B cell (primary cell): ENCODE results near the gene MBP. TPM values are rescaled to one million over a fixed set of nuclear protein-coding genes. Genes with fewer than 3 reads are reported as not detected.

Experiments used
- ATAC-seq: fragments of 200-7000 bp; cut with Tn5 transposase; one replicate; pipeline ENCODE4 v1.10.0; 2021; ENCODE audit warnings: low read depth, mild to moderate bottlenecking, moderate number of reproducible peaks, moderate library complexity
- CTCF ChIA-PET: fragments of 350-600 bp; sonication (Branson Sonifier 250); formaldehyde crosslinking; loops from one replicate; lab custom pipeline; 2021; ENCODE audit warnings: antibody characterized with exemption, inconsistent platforms; lab: Charles Lee
- POLR2A ChIA-PET: fragments of 350-600 bp; sonication (Branson Sonifier 250); formaldehyde crosslinking; loops from one replicate; lab custom pipeline; 2021; ENCODE audit warnings: antibody characterized with exemption; lab: Charles Lee
- DNase-seq: peaks from one replicate; pipeline ENCODE4 v3.0.0; 2013
- H2AFZ ChIP-seq: 2 replicates; pipeline ENCODE4 v1.6.1; 2012; ENCODE audit warnings: mild to moderate bottlenecking, low read depth, low read length; ENCODE audit not compliant: insufficient read depth, poor library complexity, severe bottlenecking
- H3K27ac ChIP-seq, 2 donors: 1 replicate in 1 of 2; 2 replicates in 1 of 2; pipeline ENCODE4 v1.5.1; 2012 to 2013; ENCODE audit warnings: low read length in 2 of 2, mild to moderate bottlenecking in 2 of 2, moderate library complexity in 1 of 2
- H3K27me3 ChIP-seq, 4 experiments: fragments of 200-600 bp in 1 of 4; sonication (generic) in 1 of 4; replicated peaks in 1 of 4; 1 replicate in 2 of 4; 2 replicates in 2 of 4; pipeline versions ENCODE4 v1.6.1 to v1.7.0; 2013 to 2016; ENCODE audit warnings: low read length in 3 of 4, mild to moderate bottlenecking in 2 of 4, mixed read lengths in 1 of 4, moderate library complexity in 1 of 4; ENCODE audit not compliant: insufficient read depth in 4 of 4, control insufficient read depth in 3 of 4; ENCODE audit errors: control extremely low read depth in 1 of 4
- H3K36me3 ChIP-seq, 2 experiments: replicated peaks in 1 of 2; 1 replicate in 1 of 2; 2 replicates in 1 of 2; pipeline versions ENCODE4 v1.6.1 to v1.7.1; 2013; ENCODE audit warnings: low read length in 1 of 2; ENCODE audit not compliant: insufficient read depth in 2 of 2, control insufficient read depth in 1 of 2; ENCODE audit errors: control extremely low read depth in 1 of 2, extremely low read depth in 1 of 2
- H3K4me1 ChIP-seq, 2 donors: fragments of 200-600 bp in 1 of 2; sonication (generic) in 1 of 2; 1 replicate in 1 of 2; 2 replicates in 1 of 2; pipeline versions ENCODE4 v1.5.1 to v1.6.1; 2013 to 2017; ENCODE audit warnings: low read length in 2 of 2; ENCODE audit not compliant: control insufficient read depth in 2 of 2, insufficient read depth in 2 of 2
- H3K4me2 ChIP-seq: replicated peaks from 2 replicates; pipeline ENCODE3; 2012; ENCODE audit warnings: mild to moderate bottlenecking, low read depth, low read length; ENCODE audit not compliant: poor library complexity, severe bottlenecking
- H3K4me3 ChIP-seq, 5 experiments: fragments of 200-600 bp in 1 of 5; sonication (generic) in 1 of 5; 1 replicate in 3 of 5; 2 replicates in 2 of 5; pipeline versions ENCODE4 v1.5.1 to v1.7.0; 2011 to 2016; ENCODE audit warnings: low read length in 4 of 5, mild to moderate bottlenecking in 4 of 5, low read depth in 2 of 5, control low read depth in 1 of 5, moderate library complexity in 1 of 5; ENCODE audit not compliant: insufficient read depth in 1 of 5; ENCODE audit errors: control extremely low read depth in 1 of 5, extremely low read depth in 1 of 5
- H3K79me2 ChIP-seq: fragments of 200-600 bp; sonication (generic); one replicate; pipeline ENCODE4 v1.6.0; 2016; ENCODE audit warnings: low read length; ENCODE audit not compliant: control insufficient read depth, insufficient read depth
- H3K9ac ChIP-seq: fragments of 200-600 bp; sonication (generic); 2 replicates; pipeline ENCODE4 v1.6.1; 2017; ENCODE audit warnings: mild to moderate bottlenecking, low read length, moderate library complexity
- H3K9me3 ChIP-seq, 3 donors: one replicate each; pipeline versions ENCODE4 v1.6.1 to v1.7.1; 2013; ENCODE audit warnings: low read length in 2 of 3; ENCODE audit not compliant: control insufficient read depth in 2 of 3, insufficient read depth in 1 of 3; ENCODE audit errors: control extremely low read depth in 1 of 3
- H4K20me1 ChIP-seq: 2 replicates; pipeline ENCODE4 v1.6.0; 2012; ENCODE audit warnings: mild to moderate bottlenecking, low read length; ENCODE audit not compliant: insufficient read depth, control insufficient read depth, poor library complexity, severe bottlenecking
- H3K27ac Mint-ChIP-seq: one replicate; pipeline ENCODE4 v1.8.0; 2021; ENCODE audit warnings: mixed read lengths
- H3K27me3 Mint-ChIP-seq: one replicate; pipeline ENCODE4 v1.8.0; 2021; ENCODE audit warnings: mixed read lengths
- H3K4me1 Mint-ChIP-seq: one replicate; pipeline ENCODE4 v1.8.0; 2021; ENCODE audit warnings: mixed read lengths
- H3K4me3 Mint-ChIP-seq: one replicate; pipeline ENCODE4 v1.8.0; 2021; ENCODE audit warnings: mixed read lengths
- H3K9me3 Mint-ChIP-seq: one replicate; pipeline ENCODE4 v1.8.0; 2022; ENCODE audit warnings: mixed read lengths; ENCODE audit not compliant: insufficient read depth
- CTCF ChIP-seq: fragments of 200-600 bp; IDR thresholded peaks from one replicate; pipeline ENCODE4 v1.8.0; 2022; ENCODE audit warnings: antibody characterized with exemption, mild to moderate bottlenecking
- EZH2 ChIP-seq: IDR thresholded peaks from 2 replicates; pipeline ENCODE4 v1.6.1; 2012; ENCODE audit warnings: borderline replicate concordance, low read depth, mild to moderate bottlenecking, moderate library complexity, low read length; ENCODE audit not compliant: insufficient read depth, poor library complexity, severe bottlenecking
- WGBS: methylation state at CpG from one replicate; pipeline ENCODE4 v1.1.5; 2013; ENCODE audit warnings: missing lambda C conversion rate; ENCODE audit not compliant: insufficient coverage; 5-methylcytosine and 5-hydroxymethylcytosine counted together
- intact Hi-C: fragments of 100-400 bp; cut with micrococcal nuclease; formaldehyde crosslinking; loops from one replicate; pipeline ENCODE4 v1.10.0; 2022
- polyA plus RNA-seq: library from polyadenylated mRNA; depleted of rRNA; stranded (reverse); fragments of >200 nt; gene quantifications from 2 replicates; pipeline ENCODE4 v1.2.3, GENCODE V29; 2012
- total RNA-seq, 2 donors: library from RNA; stranded (reverse); fragments of 120-200 nt in 1 of 2; gene quantifications; 1 replicate in 1 of 2; 2 replicates in 1 of 2; pipeline versions ENCODE4 v1.2.3 to v1.2.4, GENCODE V29; 2013 to 2022

MBP gene
- total and polyA plus RNA-seq, 2 donors (not counting 1 experiment from before 2014, with no cell fraction given): 30.1 to 192 TPM

GRCh38 chr18:76957384-76958355, 174.9 kb downstream of the MBP start:
- H4K20me1 ChIP-seq: no peaks in the 10 kb centered on the region
- 96% methylated on average over 8 of the region's 18 CpGs for WGBS
- H3K27me3 ChIP-seq: no peaks in the 10 kb centered on the region
- H3K9me3 ChIP-seq: no peaks in the 10 kb centered on the region
- H3K27ac ChIP-seq: no peak overlapping the region
- ChIA-PET POLR2A (interaction anchor here (0.9 to 1.7 kb wide), 2 partner anchors 16 to 19 kb away, joined by 3 to 5 read pairs; no protein-coding TSS in a partner anchor), CTCF (interaction anchor here (15.9 kb wide), 1 partner anchor 22 kb away, joined by 287 read pairs; no protein-coding TSS in a partner anchor)
- no peak for ATAC-seq
- H3K4me3 ChIP-seq: no peak overlapping the region
- DNase-seq: no peak
- peaks cover 6% of the 10 kb centered on the region for H3K79me2 ChIP-seq
- H3K4me2 ChIP-seq: no peak overlapping the region
- H3K4me3 Mint-ChIP-seq: no peak overlapping the region
- TF ChIP-seq CTCF (no peak), EZH2 (no peak)
- H2AFZ ChIP-seq: no peak overlapping the region
- no peak overlapping the region for H3K9ac ChIP-seq
- intact Hi-C loops: no loop called here
- H3K4me1 ChIP-seq: peaks cover 13 to 16% of the 10 kb centered on the region in 2 donors
- H3K27me3 Mint-ChIP-seq: no peaks in the 10 kb centered on the region
- H3K4me1 Mint-ChIP-seq: peaks cover 21% of the 10 kb centered on the region
- H3K36me3 ChIP-seq: peaks cover 2 to 53% of the 10 kb centered on the region in 2 experiments
- H3K27ac Mint-ChIP-seq: no peak overlapping the region
- no peaks in the 10 kb centered on the region for H3K9me3 Mint-ChIP-seq

GRCh38 chr18:76956648-76957047, 175.9 kb downstream of the MBP start:
- Histone ChIP-seq H3K4me1 (peaks cover 3 to 6% of the 10 kb centered on the region in 2 donors), H3K27ac (no peak overlapping the region), H3K36me3 (peaks cover 8 to 55% of the 10 kb centered on the region in 2 experiments), H3K4me3 (no peak overlapping the region), H2AFZ (no peak overlapping the region), H3K79me2 (no peaks in the 10 kb centered on the region), H4K20me1 (no peaks in the 10 kb centered on the region), H3K27me3 (no peaks in the 10 kb centered on the region), H3K4me2 (no peak overlapping the region), H3K9me3 (no peaks in the 10 kb centered on the region), H3K9ac (no peak overlapping the region)
- DNase-seq: no peak
- intact Hi-C loops: no loop called here
- Mint-ChIP-seq H3K9me3 (no peaks in the 10 kb centered on the region), H3K4me1 (peaks cover 11% of the 10 kb centered on the region), H3K27me3 (no peaks in the 10 kb centered on the region), H3K4me3 (no peak overlapping the region), H3K27ac (no peak overlapping the region)
- CTCF ChIA-PET: no interaction called here
- POLR2A ChIA-PET: no interaction called here
- ATAC-seq: no peak
- 100% methylated on average over 6 of the region's 11 CpGs for WGBS
- TF ChIP-seq CTCF (no peak), EZH2 (no peak)
